Ovary (tissue), 3 donors: ENCODE results near the gene CSRP3.

ENCODE experiments used
- CTCF ChIP-seq, 3 donors: fragments of 450-650 bp in 2 of 3; fragments of 200-600 bp in 1 of 3; IDR thresholded peaks; one replicate each; pipeline versions ENCODE4 v1.5.1 to v1.8.0; 2016 to 2022; ENCODE audit warnings: antibody characterized with exemption in 3 of 3, mild to moderate bottlenecking in 1 of 3
- EP300 ChIP-seq: sonication (generic); formaldehyde crosslinking; IDR thresholded peaks from one replicate; pipeline ENCODE4 v1.6.1; 2017; ENCODE audit warnings: antibody characterized with exemption
- POLR2A ChIP-seq: fragments of 450-650 bp; IDR thresholded peaks from one replicate; pipeline ENCODE4 v1.6.1; 2017; ENCODE audit warnings: antibody characterized with exemption, mild to moderate bottlenecking, moderate library complexity
- donor health status: DM: no; HTN: no; CAD: no.

DNA sequence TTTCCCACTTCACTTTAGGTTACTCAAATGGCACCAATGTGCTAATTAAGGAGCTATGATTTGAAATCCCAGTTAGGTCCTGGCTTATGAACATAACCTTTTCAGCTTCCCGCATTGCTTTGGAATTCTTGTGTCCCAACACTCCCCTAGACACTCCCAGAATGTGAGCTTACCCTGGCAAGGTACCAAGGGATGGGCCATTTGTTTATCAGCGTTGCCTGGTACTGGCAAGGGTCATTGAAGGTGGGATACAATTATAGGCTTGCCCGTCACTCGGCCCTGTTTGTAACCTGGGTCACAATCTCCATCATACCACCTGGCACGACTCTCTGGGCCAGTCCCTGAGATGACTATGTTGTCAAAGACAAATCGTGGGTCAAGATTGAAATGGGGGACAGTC, 5.4 kb downstream of the CSRP3 start:
- TF ChIP-seq POLR2A = no peak
- TF ChIP-seq CTCF (IDR thresholded peaks at IDR 0.05) = no peak
- TF ChIP-seq EP300 = no peak
